IPS DF 4.7 (cell line): Measurements from ENCODE around the gene LRIT1.

ENCODE experiments used
- DNase-seq: peaks from one replicate; pipeline ENCODE4 v3.0.0-alpha.2; 2013; ENCODE audit warnings: low spot score; ENCODE audit errors: extremely low read depth

The LRIT1 gene

DNA sequence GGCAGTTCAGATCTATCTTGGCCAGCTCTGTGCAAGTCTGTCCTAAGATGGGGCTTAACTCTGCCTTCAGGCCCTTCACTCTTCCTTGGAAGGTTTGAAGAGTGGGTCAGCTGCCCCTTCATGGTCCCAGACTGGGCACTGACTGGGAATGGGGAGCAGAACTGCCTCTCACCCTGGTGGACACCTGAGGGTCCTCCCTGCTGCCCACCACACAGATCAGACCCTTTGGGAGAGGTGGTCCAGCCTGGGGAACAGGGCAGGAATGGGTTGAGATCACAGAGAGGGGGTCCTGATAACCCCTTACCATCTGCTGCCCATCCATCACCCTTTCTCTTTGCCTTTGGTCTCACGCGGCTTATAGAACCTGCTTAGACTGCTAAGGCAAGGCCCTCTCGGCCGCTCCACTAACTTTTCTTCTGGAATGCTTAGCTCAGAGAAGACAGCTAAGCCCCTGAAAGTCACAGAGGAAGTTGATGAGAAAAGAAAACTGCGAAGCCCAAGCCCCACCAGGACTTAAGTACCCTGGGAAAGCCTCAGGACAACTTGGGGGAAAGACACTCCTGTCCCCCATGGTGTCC is 47.4 kb downstream of the LRIT1 start:
- DNase-seq: no peak

DNA sequence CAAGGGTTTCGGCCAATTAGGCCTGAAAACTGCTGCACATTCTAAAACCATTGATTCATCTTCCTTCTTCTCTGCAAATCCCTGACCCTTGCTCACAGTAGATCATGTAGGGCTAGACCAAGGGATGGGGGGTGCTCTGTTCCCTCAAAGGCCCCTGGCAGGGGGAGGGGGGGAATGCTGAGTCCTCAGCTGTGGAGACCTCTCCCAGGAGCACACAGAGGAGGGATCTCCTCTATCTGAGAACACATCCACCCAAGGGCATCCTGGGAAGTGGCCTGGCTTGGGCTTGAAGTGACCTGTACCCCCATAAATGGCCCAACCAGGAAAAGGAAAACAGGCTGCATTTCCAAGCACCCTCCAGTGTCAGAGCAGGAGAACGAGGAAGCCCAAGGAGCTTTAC is 48.0 kb downstream of the LRIT1 start:
- no peak for DNase-seq

- no peak for DNase-seq
These were observed 50.2 kb downstream of the LRIT1 start for GRCh38 chr10:84191106-84191505.

- DNase-seq: no peak
These were observed 50.7 kb downstream of the LRIT1 start for GRCh38 chr10:84190621-84191020.

GRCh38 chr10:84188815-84189214 is 52.5 kb downstream of the LRIT1 start:
- no peak for DNase-seq

GRCh38 chr10:84185526-84186175 is 55.7 kb downstream of the LRIT1 start:
- DNase-seq: no peak

- no peak for DNase-seq
These were observed 56.8 kb downstream of the LRIT1 start for GRCh38 chr10:84184517-84184916.

- DNase-seq: no peak
These were observed 59.7 kb downstream of the LRIT1 start for GRCh38 chr10:84181631-84182030.
